K562 (cell line): ENCODE data around the gene CDT1. TPM values are rescaled to one million over a fixed set of nuclear protein-coding genes. Genes with fewer than 3 reads are reported as not detected.

ENCODE experiments used
- ARID2 ChIP-seq: fragments of 450-650 bp; IDR thresholded peaks from 2 replicates; pipeline ENCODE4 v1.6.1; 2017; ENCODE audit warnings: antibody characterized with exemption, mild to moderate bottlenecking
- BCL6 ChIP-seq: fragments of 250-450 bp; sonication (Bioruptor Pico); IDR thresholded peaks from 2 replicates; pipeline ENCODE4 v1.4.0; 2020
- CAMTA2 ChIP-seq: fragments of 250-450 bp; sonication (Bioruptor Pico); conservative IDR thresholded peaks from 2 replicates; pipeline ENCODE4 v1.5.1; 2022
- HDAC8 ChIP-seq: fragments of 450-650 bp; IDR thresholded peaks from 2 replicates; pipeline ENCODE4 v1.6.1; 2016; ENCODE audit warnings: mild to moderate bottlenecking, missing genetic modification characterization, moderate library complexity, missing compliant biosample characterization
- KDM2B ChIP-seq: fragments of 250-450 bp; sonication (Bioruptor Pico); IDR thresholded peaks from 2 replicates; pipeline ENCODE4 v1.8.0; 2021; ENCODE audit warnings: mild to moderate bottlenecking, moderate library complexity
- MCM3 ChIP-seq: fragments of 450-650 bp; IDR thresholded peaks from 2 replicates; pipeline ENCODE4 v1.6.1; 2016
- NBN ChIP-seq: fragments of 450-650 bp; IDR thresholded peaks from 2 replicates; pipeline ENCODE4 v1.6.1; 2016; ENCODE audit warnings: low read depth, mild to moderate bottlenecking
- RNF2 ChIP-seq: sonication (generic); IDR thresholded peaks from 2 replicates; pipeline ENCODE4 v1.6.1; 2016
- RREB1 ChIP-seq: fragments of 250-450 bp; sonication (Bioruptor Pico); IDR thresholded peaks from 2 replicates; pipeline ENCODE4 v1.4.0; 2020
- SIN3A ChIP-seq, 2 experiments: fragments of 150-350 bp in 1 of 2; IDR thresholded peaks; 2 replicates each; pipeline ENCODE4 v1.6.1; 2011 to 2016; ENCODE audit warnings: borderline replicate concordance in 2 of 2, low read depth in 2 of 2, low read length in 2 of 2, mild to moderate bottlenecking in 2 of 2, moderate library complexity in 2 of 2; ENCODE audit not compliant: control insufficient read depth in 1 of 2
- THAP7 ChIP-seq: fragments of 250-450 bp; sonication (Bioruptor Pico); IDR thresholded peaks from 2 replicates; pipeline ENCODE4 v1.5.0; 2021
- ZBTB17 ChIP-seq: fragments of 450-650 bp; formaldehyde crosslinking; IDR thresholded peaks from 2 replicates; pipeline ENCODE4 v1.4.0; 2020; ENCODE audit warnings: mild to moderate bottlenecking
- ZNF121 ChIP-seq: sonication (generic); formaldehyde crosslinking; conservative IDR thresholded peaks from 2 replicates; pipeline ENCODE4 v1.8.0; 2022; ENCODE audit warnings: missing genetic modification reagents
- ZNF57 ChIP-seq: fragments of 450-650 bp; formaldehyde crosslinking; IDR thresholded peaks from 2 replicates; pipeline ENCODE4 v1.4.0; 2020; ENCODE audit warnings: mild to moderate bottlenecking, moderate library complexity
- polyA plus RNA-seq, 8 experiments: library from polyadenylated mRNA; depleted of rRNA in 4 of 8; stranded (reverse) in 5 of 8; unstranded in 3 of 8; fragments of >200 nt; fragmentation: Nextera tagmentation in 2 of 8; fragmentation: Illumina TruSeq in 1 of 8; extraction: Ambion mirVana in 2 of 8; extraction: Trizol in 1 of 8; gene quantifications; 2 replicates each; pipeline versions ENCODE4 v1.2.1 to v1.2.3, GENCODE V29; 2011 to 2014; ENCODE audit warnings: inconsistent platforms in 1 of 8, missing spikeins in 1 of 8
- total RNA-seq, 7 experiments: library from RNA; depleted of rRNA in 6 of 7; stranded (reverse); fragments of >200 nt in 6 of 7; fragmentation: Illumina TruSeq in 2 of 7; extraction: Trizol in 2 of 7; gene quantifications; 2 replicates each; pipeline versions ENCODE4 v1.2.1 to v1.2.3, GENCODE V29; 2011 to 2021; ENCODE audit warnings: low replicate concordance in 1 of 7
- TF ChIP-seq, protein P1 (sequence below): sonication (generic); formaldehyde crosslinking; IDR thresholded peaks from 2 replicates; pipeline ENCODE4 v1.8.0; 2023; ENCODE audit warnings: mild to moderate bottlenecking, missing genetic modification reagents
- TF ChIP-seq, protein P2 (sequence below): fragments of 250-450 bp; sonication (Bioruptor Pico); IDR thresholded peaks from 2 replicates; pipeline ENCODE4 v1.8.0; 2022; ENCODE audit warnings: moderate library complexity, mild to moderate bottlenecking, inconsistent platforms

Gene CDT1
- total and polyA plus RNA-seq, 9 of the 15 experiments (the other 6 are each of a cell fraction or from before 2014, with no cell fraction given) = 0.92 to 178 (median 14.2) TPM

- TF ChIP-seq, protein P1, sequence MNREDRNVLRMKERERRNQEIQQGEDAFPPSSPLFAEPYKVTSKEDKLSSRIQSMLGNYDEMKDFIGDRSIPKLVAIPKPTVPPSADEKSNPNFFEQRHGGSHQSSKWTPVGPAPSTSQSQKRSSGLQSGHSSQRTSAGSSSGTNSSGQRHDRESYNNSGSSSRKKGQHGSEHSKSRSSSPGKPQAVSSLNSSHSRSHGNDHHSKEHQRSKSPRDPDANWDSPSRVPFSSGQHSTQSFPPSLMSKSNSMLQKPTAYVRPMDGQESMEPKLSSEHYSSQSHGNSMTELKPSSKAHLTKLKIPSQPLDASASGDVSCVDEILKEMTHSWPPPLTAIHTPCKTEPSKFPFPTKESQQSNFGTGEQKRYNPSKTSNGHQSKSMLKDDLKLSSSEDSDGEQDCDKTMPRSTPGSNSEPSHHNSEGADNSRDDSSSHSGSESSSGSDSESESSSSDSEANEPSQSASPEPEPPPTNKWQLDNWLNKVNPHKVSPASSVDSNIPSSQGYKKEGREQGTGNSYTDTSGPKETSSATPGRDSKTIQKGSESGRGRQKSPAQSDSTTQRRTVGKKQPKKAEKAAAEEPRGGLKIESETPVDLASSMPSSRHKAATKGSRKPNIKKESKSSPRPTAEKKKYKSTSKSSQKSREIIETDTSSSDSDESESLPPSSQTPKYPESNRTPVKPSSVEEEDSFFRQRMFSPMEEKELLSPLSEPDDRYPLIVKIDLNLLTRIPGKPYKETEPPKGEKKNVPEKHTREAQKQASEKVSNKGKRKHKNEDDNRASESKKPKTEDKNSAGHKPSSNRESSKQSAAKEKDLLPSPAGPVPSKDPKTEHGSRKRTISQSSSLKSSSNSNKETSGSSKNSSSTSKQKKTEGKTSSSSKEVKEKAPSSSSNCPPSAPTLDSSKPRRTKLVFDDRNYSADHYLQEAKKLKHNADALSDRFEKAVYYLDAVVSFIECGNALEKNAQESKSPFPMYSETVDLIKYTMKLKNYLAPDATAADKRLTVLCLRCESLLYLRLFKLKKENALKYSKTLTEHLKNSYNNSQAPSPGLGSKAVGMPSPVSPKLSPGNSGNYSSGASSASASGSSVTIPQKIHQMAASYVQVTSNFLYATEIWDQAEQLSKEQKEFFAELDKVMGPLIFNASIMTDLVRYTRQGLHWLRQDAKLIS = 0 out of 2 replicates have a peak, but pooled peaks have one; percentile 45
- TF ChIP-seq SIN3A (IDR thresholded peaks at IDR 0.05; ENCODE audit: borderline replicate concordance in 2 of 2, control insufficient read depth in 1 of 2, low read depth in 2 of 2, low read length in 2 of 2) (no peak; a peak in 1 of 4 replicates), RNF2 (no peak; the same call in 1 of the 2 replicates), THAP7 (CRISPR knock-in tag) (no peak), ARID2 (no peak), HDAC8 (no peak), NBN (no peak), KDM2B (CRISPR knock-in tag) (no peak), ZNF121 (CRISPR knock-in tag) (0 out of 2 replicates have a peak, but pooled peaks have one; percentile 7), CAMTA2 (no peak), RREB1 (CRISPR knock-in tag) (0 out of 2 replicates have a peak, but pooled peaks have one; percentile 21), ZBTB17 (CRISPR knock-in tag) (no peak), BCL6 (CRISPR knock-in tag) (no peak), ZNF57 (CRISPR knock-in tag) (no peak), MCM3 (no peak)
- TF ChIP-seq, protein P2, sequence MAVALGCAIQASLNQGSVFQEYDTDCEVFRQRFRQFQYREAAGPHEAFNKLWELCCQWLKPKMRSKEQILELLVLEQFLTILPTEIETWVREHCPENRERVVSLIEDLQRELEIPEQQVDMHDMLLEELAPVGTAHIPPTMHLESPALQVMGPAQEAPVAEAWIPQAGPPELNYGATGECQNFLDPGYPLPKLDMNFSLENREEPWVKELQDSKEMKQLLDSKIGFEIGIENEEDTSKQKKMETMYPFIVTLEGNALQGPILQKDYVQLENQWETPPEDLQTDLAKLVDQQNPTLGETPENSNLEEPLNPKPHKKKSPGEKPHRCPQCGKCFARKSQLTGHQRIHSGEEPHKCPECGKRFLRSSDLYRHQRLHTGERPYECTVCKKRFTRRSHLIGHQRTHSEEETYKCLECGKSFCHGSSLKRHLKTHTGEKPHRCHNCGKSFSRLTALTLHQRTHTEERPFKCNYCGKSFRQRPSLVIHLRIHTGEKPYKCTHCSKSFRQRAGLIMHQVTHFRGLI (CRISPR knock-in tag) = no peak
These were observed 19.3 kb upstream of the CDT1 start (continued) for GRCh38 chr16:88784074-88784855.
